ENCODE data around the gene CNTNAP1.
"Not testable (repeated sequence)": the region's sequence is repeated elsewhere in the genome, so short reads cannot be mapped to it uniquely, and the experiment has no call there.

CNTNAP1 gene

GRCh38 chr17:42681976-42682721, at the start of gene CNTNAP1:
CNTNAP1 (plus strand) TSS chr17:42682531; CDS start chr17:42682830, 299 bp downstream.
- DNase-seq, result peak in 1 of 2 donors; percentile 28

DNA sequence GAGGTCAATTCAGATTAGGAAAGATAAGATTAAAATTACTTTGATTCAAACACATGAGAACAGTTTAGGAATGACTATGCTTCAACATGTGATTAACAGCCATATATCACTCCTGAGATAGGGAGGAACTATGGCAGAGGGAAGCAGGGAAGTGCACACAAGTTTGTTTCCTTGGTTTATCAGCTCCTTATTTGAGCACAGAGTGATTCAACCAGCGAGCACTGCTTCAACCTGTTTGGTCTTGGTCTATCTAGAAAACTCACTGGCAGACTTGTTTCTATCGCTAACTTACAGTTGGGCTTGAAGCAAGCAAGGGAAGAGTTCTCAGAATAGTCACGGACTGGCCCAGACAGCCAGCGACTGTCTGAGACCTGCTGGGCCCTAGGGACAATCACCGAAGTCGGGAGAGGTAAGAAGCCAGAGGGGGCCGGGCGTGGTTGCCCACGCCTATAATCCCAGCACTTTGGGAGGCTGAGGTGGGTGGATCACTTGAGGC, 49.3 kb upstream of the CNTNAP1 start:
- no peak for DNase-seq

DNA sequence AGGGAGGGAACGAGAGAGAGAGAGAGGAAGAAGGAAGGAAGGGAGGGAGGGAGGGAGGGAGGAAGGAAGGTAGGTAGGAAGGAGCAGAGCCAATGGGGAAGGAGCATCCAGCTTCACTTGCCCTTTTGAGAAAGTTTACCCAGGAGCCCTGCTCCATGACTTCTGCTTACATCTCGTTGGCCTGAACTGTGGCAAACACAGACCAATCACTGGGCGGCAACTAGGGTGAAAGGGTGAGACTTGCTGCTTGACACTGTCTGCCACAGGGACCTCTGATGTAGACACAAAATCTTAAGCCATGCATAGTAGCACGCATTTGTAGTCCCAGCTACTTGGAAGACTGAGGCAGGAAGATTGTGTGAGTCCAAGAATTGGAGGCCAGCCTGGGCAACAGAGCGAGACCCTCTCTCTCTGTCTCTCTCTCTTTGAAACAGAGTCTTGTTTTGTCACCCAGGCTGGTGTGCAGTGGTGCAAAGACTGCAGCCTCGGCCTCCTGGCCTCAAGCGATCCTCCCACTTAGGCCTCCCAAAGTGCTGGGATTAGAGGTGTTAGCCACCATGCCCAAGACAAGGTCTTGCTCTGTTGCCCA, 42.7 kb upstream of the CNTNAP1 start:
- DNase-seq, result no peak

DNA sequence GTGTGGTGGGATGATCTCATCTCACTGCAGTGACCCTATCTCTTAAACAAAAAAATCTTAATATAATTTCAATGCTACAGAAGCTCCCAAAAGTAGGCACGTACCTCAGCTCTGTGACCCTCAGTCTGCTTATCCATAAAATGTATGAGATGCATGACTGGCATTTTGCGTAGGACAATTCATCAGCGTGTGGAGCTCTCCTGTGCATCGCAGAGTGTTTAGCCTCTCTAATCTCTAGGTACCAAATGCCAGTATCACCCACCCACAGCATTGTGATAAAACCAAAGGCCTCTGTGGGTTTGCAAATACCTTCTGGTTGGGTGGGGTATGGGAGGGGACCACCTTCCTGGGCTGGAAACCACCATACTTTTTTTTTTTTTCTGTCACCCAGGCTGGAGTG, 42.2 kb upstream of the CNTNAP1 start:
- DNase-seq, result no peak

DNA sequence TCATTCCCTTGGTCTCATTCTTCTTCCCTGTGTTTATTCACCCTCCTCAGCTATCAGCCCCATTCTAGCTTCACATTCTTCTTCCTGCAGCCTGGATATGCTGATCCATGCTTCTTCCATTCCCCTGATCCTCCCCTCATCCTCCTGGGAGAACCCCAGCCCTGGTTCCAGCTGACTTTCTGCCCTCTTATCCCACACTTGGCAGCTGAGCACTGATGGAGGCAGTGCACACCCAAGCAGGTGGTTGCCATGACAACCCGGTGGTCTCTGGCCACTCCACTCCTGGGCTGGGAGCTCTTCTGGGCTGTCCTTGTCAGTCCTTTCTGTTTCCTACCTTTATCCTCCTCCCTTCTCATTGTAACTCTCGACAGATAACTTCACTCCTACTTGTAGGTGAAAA, 40.0 kb upstream of the CNTNAP1 start:
- no peak for DNase-seq

DNA sequence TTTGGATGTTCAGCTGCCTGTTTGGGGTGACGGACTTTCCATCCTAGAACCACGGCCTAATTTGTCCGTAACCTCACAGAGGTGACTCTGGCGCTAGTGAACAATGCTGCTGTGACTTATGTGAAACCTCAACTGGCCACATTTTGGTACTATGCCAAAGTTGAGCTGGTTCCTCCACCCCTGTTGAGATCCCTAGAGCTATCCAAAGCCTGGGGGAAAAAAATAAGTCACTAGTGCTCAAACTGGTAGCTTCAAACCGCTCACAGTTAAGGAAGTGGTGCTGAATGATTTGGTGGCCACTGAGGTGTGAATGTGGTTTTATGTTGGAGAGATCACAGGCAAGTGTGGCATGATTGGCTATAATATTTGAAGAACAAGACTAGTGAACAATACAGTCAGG, 34.6 kb upstream of the CNTNAP1 start:
- no peak for DNase-seq

- no peak for DNase-seq
These were observed 30.9 kb upstream of the CNTNAP1 start for GRCh38 chr17:42651392-42651791.

GRCh38 chr17:42653179-42654124, 28.9 kb upstream of the CNTNAP1 start:
- DNase-seq, result no peak

GRCh38 chr17:42655528-42655927, 26.8 kb upstream of the CNTNAP1 start:
- DNase-seq, result no peak

DNA sequence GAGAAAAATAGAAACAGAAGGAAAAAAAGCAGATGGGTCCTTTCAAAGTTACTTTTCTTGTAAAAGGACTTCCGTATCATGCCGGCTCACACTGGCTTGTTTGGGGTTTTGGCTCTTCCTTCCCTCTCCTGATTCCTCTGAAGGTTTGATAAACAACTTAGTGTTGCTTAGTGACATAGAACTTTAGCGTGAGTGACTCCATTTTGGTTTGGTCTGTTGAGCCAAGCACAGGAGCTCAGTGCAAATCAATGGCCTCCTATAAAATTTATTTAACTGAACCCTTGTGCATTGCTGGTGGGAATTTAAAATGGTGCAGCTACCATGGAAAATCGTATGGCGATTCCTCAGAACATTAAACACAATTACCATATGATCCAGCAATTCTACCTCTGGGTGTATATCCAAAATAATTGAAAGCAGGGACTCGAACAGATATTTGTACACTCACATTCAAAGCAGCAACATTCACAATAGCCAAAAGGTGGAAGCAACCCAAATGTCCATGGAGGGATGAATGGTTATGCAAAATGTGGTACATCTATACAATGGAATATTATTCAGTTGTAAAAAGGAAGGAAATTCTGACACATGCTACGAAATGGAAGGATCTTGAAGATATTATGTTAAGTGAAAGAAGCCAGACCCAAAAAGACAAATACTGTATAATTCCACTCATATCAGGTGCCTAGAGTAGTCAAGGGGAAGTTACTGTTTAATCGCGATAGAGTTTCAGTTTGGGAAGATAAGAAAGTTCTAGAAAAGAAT, 24.3 kb upstream of the CNTNAP1 start:
- peak in 1 of 2 donors; percentile 63 for DNase-seq

DNA sequence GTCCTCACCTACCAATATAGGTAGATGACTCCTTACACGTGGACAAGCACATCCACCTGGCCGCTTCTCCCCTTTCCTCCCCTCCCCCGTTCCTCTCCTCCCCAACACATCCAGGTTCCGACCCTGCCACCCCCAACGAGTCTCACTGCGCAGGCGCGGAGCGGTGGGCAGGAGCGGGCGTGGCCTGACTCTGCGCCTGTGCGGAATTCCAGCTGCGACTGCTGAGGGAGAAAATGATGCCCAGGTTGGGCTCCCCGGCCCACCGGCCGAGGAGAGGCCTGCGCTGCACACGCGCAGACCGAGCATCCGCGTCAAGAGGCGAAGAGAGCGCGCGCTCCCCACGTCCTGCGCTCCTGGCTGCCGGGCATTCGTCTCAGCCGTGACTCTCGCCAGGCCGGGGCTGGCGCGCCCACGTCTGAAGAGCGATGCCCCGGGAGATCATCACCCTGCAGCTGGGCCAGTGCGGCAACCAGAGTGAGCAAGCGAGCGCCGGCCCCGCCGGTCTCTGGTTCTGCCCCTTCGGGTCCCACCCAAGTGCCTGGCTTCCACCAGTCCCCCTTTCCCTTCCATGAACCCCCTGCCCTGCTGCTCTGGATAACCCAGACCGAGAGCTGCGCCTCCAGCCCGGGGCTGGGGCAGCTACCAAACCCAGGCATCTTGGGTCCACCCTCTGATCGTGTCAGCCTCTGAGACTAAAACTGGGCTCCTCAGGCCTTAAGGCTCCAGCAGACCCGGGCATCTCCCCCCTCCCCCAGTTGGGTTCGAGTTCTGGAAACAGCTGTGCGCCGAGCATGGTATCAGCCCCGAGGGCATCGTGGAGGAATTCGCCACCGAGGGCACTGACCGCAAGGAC, 23.0 kb upstream of the CNTNAP1 start, which contains the start of gene TUBG2:
TUBG2 (plus strand) TSS at position 206 of the 853 bp plus-strand sequence; CDS start at position 426, 220 bp downstream.
- DNase-seq, result no peak

- not testable (repeated sequence) for DNase-seq
These were observed 22.4 kb upstream of the CNTNAP1 start for GRCh38 chr17:42659932-42660274.

DNA sequence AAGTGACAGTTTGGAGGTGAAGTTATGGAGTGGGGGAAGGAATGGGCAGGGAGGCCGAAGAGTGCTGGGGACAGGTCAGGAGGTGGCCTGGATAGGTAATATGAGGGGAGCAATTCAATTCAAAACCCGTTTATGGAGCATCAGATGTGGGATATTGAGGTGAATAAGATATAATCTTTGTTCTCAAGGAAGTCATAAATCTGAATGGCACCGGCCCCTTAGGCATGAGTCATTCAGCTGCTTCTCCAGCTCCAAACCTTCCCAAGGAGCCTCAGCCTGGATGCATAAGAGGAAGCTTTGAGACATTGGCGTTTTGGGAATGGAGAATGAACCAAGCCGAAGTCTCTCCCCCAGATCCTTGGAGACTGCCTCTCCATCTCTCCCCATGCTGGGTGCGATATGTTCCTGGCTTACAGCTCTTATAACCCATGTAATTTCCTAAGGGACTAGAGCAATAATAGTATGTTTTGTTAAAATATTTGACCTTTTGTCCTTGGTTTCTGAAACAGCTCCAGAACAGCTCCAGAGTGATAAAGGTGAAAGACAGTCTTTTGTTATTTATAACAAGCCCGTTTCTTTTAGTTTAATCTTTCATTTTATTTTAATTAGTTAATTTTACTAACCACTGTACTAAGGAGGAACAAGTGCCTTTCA, 21.5 kb upstream of the CNTNAP1 start:
- DNase-seq, result no peak

GRCh38 chr17:42665581-42666001, 16.7 kb upstream of the CNTNAP1 start:
- no peak for DNase-seq

- DNase-seq, result not testable (repeated sequence)
These were observed 16.2 kb upstream of the CNTNAP1 start for GRCh38 chr17:42666126-42666525.

DNA sequence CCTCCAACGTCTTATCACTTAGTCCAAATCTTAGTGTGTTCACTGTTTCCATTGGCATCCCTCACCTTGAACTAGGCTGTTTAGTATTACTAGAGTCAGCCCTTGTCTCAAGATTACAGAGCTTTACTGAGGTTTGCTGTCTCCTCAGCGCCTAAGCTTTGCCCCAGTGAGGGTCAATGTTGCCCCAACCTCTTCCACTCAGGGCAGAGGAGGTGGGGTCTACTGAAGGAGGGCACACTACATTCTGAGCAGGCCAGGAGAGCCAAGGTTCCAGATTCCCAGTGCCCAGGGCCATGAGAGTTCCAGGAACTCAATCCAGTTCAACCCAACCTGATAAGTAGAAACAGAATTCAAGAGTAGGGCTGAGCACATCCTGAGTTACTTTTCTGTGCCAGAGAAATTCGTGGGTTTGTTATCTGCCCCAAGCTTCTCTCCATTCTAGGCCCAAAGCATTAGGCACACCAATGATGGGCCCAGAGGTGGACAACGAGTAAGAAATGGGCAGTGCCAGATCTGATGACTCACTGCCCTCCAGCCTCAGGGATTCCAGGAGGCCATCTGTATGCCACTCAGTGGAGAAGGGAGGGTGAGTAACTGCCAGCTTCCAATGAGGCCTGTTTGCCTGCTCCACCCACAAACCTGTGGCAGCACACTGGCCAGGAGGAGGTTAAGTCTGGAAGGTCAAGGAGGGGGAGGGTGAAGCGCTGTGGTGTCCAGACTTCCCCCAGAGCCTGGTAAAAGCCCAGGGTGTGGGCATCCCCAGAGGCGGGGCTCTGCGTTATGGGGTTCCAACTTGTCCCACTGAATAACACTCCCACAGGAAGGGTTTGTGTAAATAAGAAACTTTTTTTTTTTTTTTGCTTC, 15.0 kb upstream of the CNTNAP1 start:
- DNase-seq, result no peak

DNA sequence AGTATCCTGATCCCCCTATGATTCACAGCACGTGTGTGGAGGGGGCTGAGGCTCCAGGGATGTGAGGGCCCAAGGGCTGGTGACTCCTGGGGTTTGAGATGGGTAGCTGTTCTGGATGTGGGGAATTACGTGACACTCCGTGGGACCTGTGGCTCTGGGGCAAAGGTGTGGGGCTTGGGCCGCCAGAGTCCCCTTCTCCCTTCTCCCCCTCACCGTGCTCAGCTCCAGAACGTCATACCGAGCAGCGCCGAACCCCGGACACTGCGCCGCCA, 12.7 kb upstream of the CNTNAP1 start:
- DNase-seq, result no peak

- DNase-seq, result no peak
These were observed 12.1 kb upstream of the CNTNAP1 start for GRCh38 chr17:42669977-42670788.
